Coronary artery (tissue), 2 donors: ENCODE data around the gene TLE4.

Experiments used
- DNase-seq: peaks from one replicate; pipeline ENCODE4 v3.0.0-alpha.2; 2017; ENCODE audit warnings: low spot score
- H3K27ac ChIP-seq, 2 donors: fragments of 200-600 bp; sonication (generic); one replicate each; pipeline ENCODE4 v1.5.1; 2016 to 2019
- H3K4me3 ChIP-seq: fragments of 200-600 bp; sonication (generic); 2 replicates; pipeline ENCODE4 v1.5.1; 2016; ENCODE audit warnings: mild to moderate bottlenecking, moderate library complexity
- TF ChIP-seq, protein P1 (sequence below): fragments of 200-600 bp; sonication (generic); IDR thresholded peaks from one replicate; pipeline ENCODE4 v1.5.1; 2019; ENCODE audit warnings: antibody characterized with exemption

The TLE4 gene

DNA sequence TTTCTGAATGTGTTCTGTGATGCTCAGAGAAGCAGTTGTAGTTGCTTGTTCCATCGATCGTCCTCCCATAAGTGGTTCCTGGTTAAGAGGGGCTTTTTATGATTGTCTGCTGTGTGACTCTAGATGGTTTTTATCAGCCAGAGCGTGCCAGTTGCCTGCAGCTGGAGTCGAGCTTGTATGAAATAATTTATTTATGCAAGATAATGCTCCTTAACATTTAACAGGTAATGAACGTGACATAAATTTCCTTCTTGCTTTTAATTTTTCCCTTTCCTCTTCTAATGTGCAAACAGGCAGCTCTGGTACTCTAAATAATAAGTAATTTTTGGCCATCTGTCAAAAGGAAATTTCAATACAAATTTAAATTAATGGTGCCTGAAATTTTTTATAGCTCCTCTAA lies 84.4 kb downstream of the TLE4 start:
- H3K27ac ChIP-seq = no peak overlapping the region
- TF ChIP-seq, protein P1, sequence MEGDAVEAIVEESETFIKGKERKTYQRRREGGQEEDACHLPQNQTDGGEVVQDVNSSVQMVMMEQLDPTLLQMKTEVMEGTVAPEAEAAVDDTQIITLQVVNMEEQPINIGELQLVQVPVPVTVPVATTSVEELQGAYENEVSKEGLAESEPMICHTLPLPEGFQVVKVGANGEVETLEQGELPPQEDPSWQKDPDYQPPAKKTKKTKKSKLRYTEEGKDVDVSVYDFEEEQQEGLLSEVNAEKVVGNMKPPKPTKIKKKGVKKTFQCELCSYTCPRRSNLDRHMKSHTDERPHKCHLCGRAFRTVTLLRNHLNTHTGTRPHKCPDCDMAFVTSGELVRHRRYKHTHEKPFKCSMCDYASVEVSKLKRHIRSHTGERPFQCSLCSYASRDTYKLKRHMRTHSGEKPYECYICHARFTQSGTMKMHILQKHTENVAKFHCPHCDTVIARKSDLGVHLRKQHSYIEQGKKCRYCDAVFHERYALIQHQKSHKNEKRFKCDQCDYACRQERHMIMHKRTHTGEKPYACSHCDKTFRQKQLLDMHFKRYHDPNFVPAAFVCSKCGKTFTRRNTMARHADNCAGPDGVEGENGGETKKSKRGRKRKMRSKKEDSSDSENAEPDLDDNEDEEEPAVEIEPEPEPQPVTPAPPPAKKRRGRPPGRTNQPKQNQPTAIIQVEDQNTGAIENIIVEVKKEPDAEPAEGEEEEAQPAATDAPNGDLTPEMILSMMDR = no peak
- H3K4me3 ChIP-seq = no peak overlapping the region
- no peak for DNase-seq

DNA sequence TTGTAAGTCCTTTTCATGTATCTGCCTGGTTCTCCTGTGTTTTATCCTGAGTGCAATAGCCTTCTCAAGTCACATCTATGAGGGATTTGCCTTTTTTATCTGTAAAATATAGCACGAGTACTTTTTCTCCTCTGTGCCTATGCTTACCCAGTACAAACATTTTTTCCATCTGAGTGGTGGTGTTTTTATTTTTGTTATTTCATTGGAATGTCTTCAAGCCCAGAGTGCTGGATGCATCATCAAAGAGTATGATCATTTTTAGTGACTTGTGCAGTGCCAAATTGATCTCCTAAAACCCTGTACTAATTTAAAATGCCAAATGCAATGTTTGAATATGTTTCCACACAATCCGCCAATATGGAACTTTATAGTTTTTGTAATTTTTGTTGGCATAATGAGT lies 86.1 kb downstream of the TLE4 start:
- no peak for DNase-seq
- Histone ChIP-seq H3K27ac (no peak overlapping the region), H3K4me3 (no peak overlapping the region)
- TF ChIP-seq, protein P1 = no peak

GRCh38 chr9:79658926-79659325 lies 87.2 kb downstream of the TLE4 start:
- DNase-seq = no peak
- H3K4me3 ChIP-seq = no peak overlapping the region
- H3K27ac ChIP-seq = no peak overlapping the region
- TF ChIP-seq, protein P1 = no peak

- no peak for DNase-seq
- no peak overlapping the region for H3K4me3 ChIP-seq
- TF ChIP-seq, protein P1 = no peak
- no peak overlapping the region for H3K27ac ChIP-seq
These were observed 88.8 kb downstream of the TLE4 start for GRCh38 chr9:79660615-79661014.

DNA sequence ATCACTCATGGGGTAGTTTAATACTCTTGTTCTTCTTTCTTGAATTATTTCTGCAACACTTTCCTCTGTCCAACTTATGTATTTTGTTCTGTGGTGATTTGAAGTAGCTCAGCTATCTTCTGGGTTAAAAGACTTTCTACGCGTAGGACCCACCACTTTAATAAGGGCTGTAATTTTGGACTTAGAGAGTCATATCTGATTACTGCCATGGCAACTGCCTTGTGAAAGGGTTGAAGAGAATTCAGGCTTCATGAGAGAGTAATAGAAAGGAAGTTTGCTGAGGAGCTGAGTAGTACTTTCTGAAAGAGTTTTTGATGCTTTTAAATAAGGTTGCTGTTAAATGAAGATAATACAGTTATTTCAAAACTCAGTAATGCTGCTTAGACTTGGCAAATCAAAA lies 89.5 kb downstream of the TLE4 start:
- Histone ChIP-seq H3K4me3 (no peak overlapping the region), H3K27ac (no peak overlapping the region)
- DNase-seq = no peak
- TF ChIP-seq, protein P1 = no peak

DNA sequence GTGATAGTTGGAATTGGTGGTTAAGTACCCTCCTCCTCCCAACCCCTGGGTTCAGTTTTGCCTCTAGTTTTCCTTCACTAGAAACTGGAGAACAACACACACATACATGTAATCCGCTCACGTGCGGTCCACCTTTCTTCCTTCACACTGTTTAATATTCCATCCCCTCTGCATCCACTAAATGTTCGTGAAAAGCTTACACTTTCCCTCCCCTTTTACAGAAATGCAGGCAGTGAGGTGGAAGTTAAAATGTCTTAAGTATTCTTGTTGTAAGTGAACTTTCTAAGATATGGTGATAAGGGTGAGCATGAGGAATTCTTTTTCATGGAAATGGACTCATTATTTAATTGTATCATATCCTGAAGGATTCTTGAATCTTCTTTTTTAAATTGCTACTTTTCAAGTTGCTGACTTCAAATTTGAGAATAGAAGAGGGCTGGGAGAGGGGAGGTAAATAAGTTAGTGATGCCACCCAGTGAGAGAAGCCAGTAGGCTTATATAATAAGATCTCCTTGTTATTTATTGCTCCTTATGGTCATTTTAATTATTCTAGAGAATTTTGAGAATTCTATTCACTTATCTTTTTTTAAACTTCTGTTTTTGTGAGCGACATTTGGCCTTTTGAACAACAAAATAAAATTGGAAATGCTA lies 90.2 kb downstream of the TLE4 start:
- TF ChIP-seq, protein P1 = no peak
- DNase-seq = no peak
- no peak overlapping the region for H3K4me3 ChIP-seq
- no peak overlapping the region for H3K27ac ChIP-seq

DNA sequence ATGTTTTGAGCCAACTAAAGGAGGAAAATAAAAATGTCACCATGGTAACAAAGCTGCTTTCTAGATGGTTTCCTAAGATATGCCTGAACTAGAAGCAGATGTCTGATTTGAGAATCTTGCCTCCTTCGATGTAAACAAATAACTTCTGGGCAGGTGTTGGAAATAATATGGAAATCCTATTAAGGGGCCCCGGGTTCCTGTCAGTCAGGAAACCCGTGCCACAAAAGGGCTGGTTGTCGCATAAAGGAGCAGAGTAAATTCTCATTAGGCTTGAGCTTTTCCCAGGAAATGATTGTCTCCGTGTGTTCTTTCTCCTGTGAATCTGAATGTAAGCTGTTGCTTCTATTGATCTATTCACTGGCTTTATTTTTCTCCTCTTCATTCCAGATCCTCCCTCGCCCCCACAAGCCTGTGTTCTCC lies 90.8 kb downstream of the TLE4 start:
- DNase-seq = no peak
- TF ChIP-seq, protein P1 = no peak
- Histone ChIP-seq H3K27ac (no peak overlapping the region), H3K4me3 (no peak overlapping the region)
